GM04503 (cell line): ENCODE results near the gene PER1.

Source experiments
- DNase-seq: peaks from one replicate; pipeline ENCODE4 v3.0.0-alpha.2; 2012; ENCODE audit warnings: low read depth

The PER1 gene

GRCh38 chr17:8166731-8167130 lies 14.5 kb upstream of the PER1 start:
- DNase-seq: no peak

- no peak for DNase-seq
Observed at GRCh38 chr17:8164815-8165131, 12.6 kb upstream of the PER1 start.

- DNase-seq: no peak
Observed at GRCh38 chr17:8163978-8164814, 12.0 kb upstream of the PER1 start.

- DNase-seq: no peak
Observed at GRCh38 chr17:8162997-8163977, 11.1 kb upstream of the PER1 start.

- no peak for DNase-seq
Observed at GRCh38 chr17:8162233-8162996, 10.2 kb upstream of the PER1 start, which contains the start of gene VAMP2. VAMP2 (minus strand) TSS chr17:8162948; CDS start chr17:8162879, 69 bp downstream.

GRCh38 chr17:8161289-8162232 lies 9.4 kb upstream of the PER1 start:
- DNase-seq: no peak

- no peak for DNase-seq
Observed at GRCh38 chr17:8160741-8161221, 8.6 kb upstream of the PER1 start.

- DNase-seq: no peak
Observed at GRCh38 chr17:8160224-8160577, 8.0 kb upstream of the PER1 start.

- no peak for DNase-seq
Observed at GRCh38 chr17:8159459-8160223, 7.4 kb upstream of the PER1 start.

GRCh38 chr17:8159032-8159400 lies 6.8 kb upstream of the PER1 start:
- no peak for DNase-seq

- no peak for DNase-seq
Observed at GRCh38 chr17:8158267-8159031, 6.2 kb upstream of the PER1 start.

- DNase-seq: peak; percentile 99
Observed at GRCh38 chr17:8156246-8156992, 4.2 kb upstream of the PER1 start.

- no peak for DNase-seq
Observed at GRCh38 chr17:8155996-8156245, 3.7 kb upstream of the PER1 start.

GRCh38 chr17:8155231-8155995 lies 3.2 kb upstream of the PER1 start:
- DNase-seq: no peak

GRCh38 chr17:8154608-8155155 lies 2.5 kb upstream of the PER1 start:
- DNase-seq: no peak

GRCh38 chr17:8153957-8154607 lies 1.9 kb upstream of the PER1 start:
- peak; percentile 91 for DNase-seq

GRCh38 chr17:8153525-8153956 lies 1.3 kb upstream of the PER1 start:
- peak; percentile 93 for DNase-seq
